OCI-LY1 (cell line): ENCODE data around the gene PVALEF.

ENCODE experiments used
- H2AFZ ChIP-seq: fragments of 200-600 bp; sonication (generic), shearing (Covaris generic); 2 replicates; pipeline ENCODE4 v1.6.0; 2014; ENCODE audit warnings: antibody characterized with exemption, mild to moderate bottlenecking, low read length
- H3F3A ChIP-seq: fragments of 200-600 bp; sonication (generic), shearing (Covaris generic); 2 replicates; pipeline ENCODE4 v1.6.0; 2014; ENCODE audit warnings: mild to moderate bottlenecking, antibody characterized with exemption, low read length, moderate library complexity; ENCODE audit not compliant: insufficient read depth
- H3K27ac ChIP-seq: fragments of 200-600 bp; sonication (generic); 2 replicates; pipeline ENCODE4 v1.5.1; 2014; ENCODE audit warnings: low read length, mixed run types, mild to moderate bottlenecking, low read depth; ENCODE audit not compliant: poor library complexity, severe bottlenecking
- H3K27me3 ChIP-seq: fragments of 200-600 bp; sonication (generic); 2 replicates; pipeline ENCODE4 v1.6.0; 2014; ENCODE audit warnings: antibody characterized with exemption, mild to moderate bottlenecking, low read length, moderate library complexity; ENCODE audit not compliant: insufficient read depth
- H3K36me3 ChIP-seq: fragments of 200-600 bp; sonication (generic); 2 replicates; pipeline ENCODE4 v1.6.1; 2014; ENCODE audit warnings: mild to moderate bottlenecking, antibody characterized with exemption, low read length, moderate library complexity, mixed read lengths; ENCODE audit not compliant: insufficient read depth
- H3K4me1 ChIP-seq: fragments of 200-600 bp; sonication (generic); 2 replicates; pipeline ENCODE4 v1.5.1; 2014; ENCODE audit warnings: mild to moderate bottlenecking, low read length, moderate library complexity; ENCODE audit not compliant: insufficient read depth, severe bottlenecking
- H3K4me2 ChIP-seq: fragments of 200-600 bp; sonication (generic), shearing (Covaris generic); 2 replicates; pipeline ENCODE4 v1.6.1; 2014; ENCODE audit warnings: low read length
- H3K4me3 ChIP-seq: fragments of 200-600 bp; sonication (generic); 2 replicates; pipeline ENCODE4 v1.5.1; 2014; ENCODE audit warnings: low read length, low read depth, mild to moderate bottlenecking, mixed read lengths; ENCODE audit not compliant: poor library complexity, severe bottlenecking
- H3K79me2 ChIP-seq: fragments of 200-600 bp; shearing (Covaris generic); 2 replicates; pipeline ENCODE4 v1.6.1; 2016; ENCODE audit warnings: mixed run types, low read length, mixed read lengths; ENCODE audit not compliant: insufficient read depth
- H3K9ac ChIP-seq: fragments of 200-600 bp; sonication (generic), shearing (Covaris generic); 2 replicates; pipeline ENCODE4 v1.6.1; 2014; ENCODE audit warnings: mild to moderate bottlenecking, low read length, mixed read lengths
- H3K9me2 ChIP-seq: fragments of 200-600 bp; sonication (generic), shearing (Covaris generic); 2 replicates; pipeline ENCODE4 v1.6.1; 2014; ENCODE audit warnings: low read depth, mild to moderate bottlenecking, low read length, mixed read lengths
- H3K9me3 ChIP-seq: fragments of 200-600 bp; shearing (Covaris generic); 2 replicates; pipeline ENCODE4 v1.6.1; 2014; ENCODE audit warnings: low read length, mixed read lengths
- H4K20me1 ChIP-seq: fragments of 200-600 bp; sonication (generic), shearing (Covaris generic); 2 replicates; pipeline ENCODE4 v1.6.0; 2016; ENCODE audit warnings: mild to moderate bottlenecking, low read length; ENCODE audit not compliant: insufficient read depth
- EZH2 ChIP-seq: fragments of 200-600 bp; sonication (generic), shearing (Covaris generic); IDR thresholded peaks from 2 replicates; pipeline ENCODE4 v1.8.0; 2017; ENCODE audit warnings: borderline replicate concordance, mixed run types, mild to moderate bottlenecking, antibody characterized with exemption, low read length, moderate library complexity, mixed read lengths
- TF ChIP-seq, protein P1 (sequence below): fragments of 200-600 bp; sonication (generic), shearing (Covaris generic); IDR thresholded peaks from 2 replicates; pipeline ENCODE4 v1.5.1; 2017; ENCODE audit warnings: mild to moderate bottlenecking, antibody characterized with exemption, low read length, moderate library complexity, mixed read lengths

Gene PVALEF

DNA sequence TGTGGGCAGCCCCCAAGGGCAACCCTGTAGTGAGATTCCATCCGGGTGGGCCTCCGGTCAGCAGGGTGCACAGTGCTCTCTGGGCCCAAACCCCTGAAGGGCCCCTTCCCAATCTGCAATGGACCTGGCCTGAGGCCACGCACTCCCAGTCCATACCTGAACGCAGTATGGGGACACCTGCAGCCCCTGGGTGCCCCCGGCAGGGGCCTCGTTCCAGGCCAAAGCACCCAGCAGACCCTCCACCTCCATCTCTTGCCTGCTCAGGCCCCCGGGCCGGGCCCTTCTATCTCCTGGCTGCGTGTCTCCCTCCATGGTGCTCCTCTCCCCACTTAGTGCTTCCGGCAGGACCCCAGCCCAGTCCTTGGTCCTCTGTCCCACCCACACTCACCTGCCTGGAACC, 18.0 kb downstream of the PVALEF start:
- H3K4me1 ChIP-seq = no peaks in the 10 kb centered on the region
- TF ChIP-seq, protein P1, sequence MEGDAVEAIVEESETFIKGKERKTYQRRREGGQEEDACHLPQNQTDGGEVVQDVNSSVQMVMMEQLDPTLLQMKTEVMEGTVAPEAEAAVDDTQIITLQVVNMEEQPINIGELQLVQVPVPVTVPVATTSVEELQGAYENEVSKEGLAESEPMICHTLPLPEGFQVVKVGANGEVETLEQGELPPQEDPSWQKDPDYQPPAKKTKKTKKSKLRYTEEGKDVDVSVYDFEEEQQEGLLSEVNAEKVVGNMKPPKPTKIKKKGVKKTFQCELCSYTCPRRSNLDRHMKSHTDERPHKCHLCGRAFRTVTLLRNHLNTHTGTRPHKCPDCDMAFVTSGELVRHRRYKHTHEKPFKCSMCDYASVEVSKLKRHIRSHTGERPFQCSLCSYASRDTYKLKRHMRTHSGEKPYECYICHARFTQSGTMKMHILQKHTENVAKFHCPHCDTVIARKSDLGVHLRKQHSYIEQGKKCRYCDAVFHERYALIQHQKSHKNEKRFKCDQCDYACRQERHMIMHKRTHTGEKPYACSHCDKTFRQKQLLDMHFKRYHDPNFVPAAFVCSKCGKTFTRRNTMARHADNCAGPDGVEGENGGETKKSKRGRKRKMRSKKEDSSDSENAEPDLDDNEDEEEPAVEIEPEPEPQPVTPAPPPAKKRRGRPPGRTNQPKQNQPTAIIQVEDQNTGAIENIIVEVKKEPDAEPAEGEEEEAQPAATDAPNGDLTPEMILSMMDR = no peak
- TF ChIP-seq EZH2 = no peak

DNA sequence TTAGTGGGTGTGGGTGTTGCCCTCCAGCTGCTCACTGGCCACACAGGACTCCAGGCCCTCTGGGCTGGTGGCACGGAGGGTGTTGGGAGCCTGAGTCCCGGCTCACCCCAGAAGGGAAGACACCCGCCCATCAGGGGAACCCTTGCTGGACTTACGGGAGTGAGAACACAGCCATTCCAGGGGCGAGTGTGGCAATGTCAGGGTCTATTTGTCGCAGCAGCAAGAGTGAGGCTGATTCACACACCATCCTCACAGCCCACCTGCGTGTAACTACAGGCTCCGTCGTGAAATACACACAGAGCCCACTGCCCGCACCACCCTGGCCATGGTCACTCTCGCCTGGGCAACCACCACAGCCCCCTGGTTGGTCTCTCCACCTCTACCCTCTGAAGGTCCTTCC, 18.5 kb downstream of the PVALEF start:
- no peaks in the 10 kb centered on the region for H3K4me1 ChIP-seq
- H3K27me3 ChIP-seq = peaks cover 4% of the 10 kb centered on the region
- no peak overlapping the region for H3K9ac ChIP-seq
- no peaks in the 10 kb centered on the region for H3K9me3 ChIP-seq
- H3K4me3 ChIP-seq = no peak overlapping the region
- H3F3A ChIP-seq = no peaks in the 10 kb centered on the region
- H3K9me2 ChIP-seq = no peaks in the 10 kb centered on the region
- no peak overlapping the region for H2AFZ ChIP-seq
- no peak overlapping the region for H3K4me2 ChIP-seq
- no peak for TF ChIP-seq EZH2
- TF ChIP-seq, protein P1 = no peak
- H3K27ac ChIP-seq = no peak overlapping the region
- no peaks in the 10 kb centered on the region for H4K20me1 ChIP-seq
- no peaks in the 10 kb centered on the region for H3K36me3 ChIP-seq
- H3K79me2 ChIP-seq = no peaks in the 10 kb centered on the region

More for the DNA sequence above, 18.0 kb downstream of the PVALEF start:
- H3K9ac ChIP-seq = no peak overlapping the region
- no peaks in the 10 kb centered on the region for H3F3A ChIP-seq
- H3K4me2 ChIP-seq = no peak overlapping the region
- H3K9me3 ChIP-seq = no peaks in the 10 kb centered on the region
- H3K4me3 ChIP-seq = no peak overlapping the region
- no peaks in the 10 kb centered on the region for H3K9me2 ChIP-seq
- H3K79me2 ChIP-seq = no peaks in the 10 kb centered on the region
- H3K27ac ChIP-seq = no peak overlapping the region
- no peaks in the 10 kb centered on the region for H4K20me1 ChIP-seq
- peaks cover 6% of the 10 kb centered on the region for H3K27me3 ChIP-seq
- no peak overlapping the region for H2AFZ ChIP-seq
- H3K36me3 ChIP-seq = no peaks in the 10 kb centered on the region

DNA sequence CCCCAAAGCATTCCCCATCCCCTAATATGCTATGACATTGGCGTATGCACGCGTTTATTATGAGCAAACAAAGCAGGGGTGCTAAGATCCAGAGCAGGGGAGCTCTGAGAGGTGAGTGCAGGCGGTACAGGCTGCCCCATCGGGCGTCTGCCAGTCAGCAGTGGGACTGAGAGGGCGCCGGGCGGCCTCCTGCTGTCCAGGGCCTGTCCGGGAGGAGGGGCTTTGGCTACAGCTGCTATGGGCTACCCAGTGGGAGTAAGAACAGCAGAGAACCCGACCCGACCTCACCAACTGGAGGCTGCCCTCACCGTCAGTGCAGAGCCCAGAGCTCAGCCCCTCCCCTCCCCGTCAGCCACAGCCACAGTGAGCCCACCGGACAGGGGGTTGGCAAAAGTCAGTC, 19.2 kb downstream of the PVALEF start:
- Histone ChIP-seq H3K79me2 (no peaks in the 10 kb centered on the region), H3K9me2 (no peaks in the 10 kb centered on the region), H3K4me3 (no peak overlapping the region), H3K9me3 (no peaks in the 10 kb centered on the region), H3K27me3 (peaks cover 4% of the 10 kb centered on the region), H3K4me1 (no peaks in the 10 kb centered on the region), H3K9ac (no peak overlapping the region), H2AFZ (no peak overlapping the region), H4K20me1 (no peaks in the 10 kb centered on the region), H3K4me2 (no peak overlapping the region), H3K27ac (no peak overlapping the region), H3F3A (no peaks in the 10 kb centered on the region), H3K36me3 (no peaks in the 10 kb centered on the region)
- TF ChIP-seq, protein P1 = no peak
- no peak for TF ChIP-seq EZH2
